ENCODE results near the gene PSMA5. TPM values are rescaled to one million over a fixed set of nuclear protein-coding genes. Genes with fewer than 3 reads are reported as not detected.
"Not testable (repeated sequence)": the region's sequence is repeated elsewhere in the genome, so short reads cannot be mapped to it uniquely, and the experiment has no call there.

The PSMA5 gene
- total and polyA plus RNA-seq, 2 donors (not counting 1 experiment from before 2014, with no cell fraction given), result 26.3 to 62.9 TPM

DNA sequence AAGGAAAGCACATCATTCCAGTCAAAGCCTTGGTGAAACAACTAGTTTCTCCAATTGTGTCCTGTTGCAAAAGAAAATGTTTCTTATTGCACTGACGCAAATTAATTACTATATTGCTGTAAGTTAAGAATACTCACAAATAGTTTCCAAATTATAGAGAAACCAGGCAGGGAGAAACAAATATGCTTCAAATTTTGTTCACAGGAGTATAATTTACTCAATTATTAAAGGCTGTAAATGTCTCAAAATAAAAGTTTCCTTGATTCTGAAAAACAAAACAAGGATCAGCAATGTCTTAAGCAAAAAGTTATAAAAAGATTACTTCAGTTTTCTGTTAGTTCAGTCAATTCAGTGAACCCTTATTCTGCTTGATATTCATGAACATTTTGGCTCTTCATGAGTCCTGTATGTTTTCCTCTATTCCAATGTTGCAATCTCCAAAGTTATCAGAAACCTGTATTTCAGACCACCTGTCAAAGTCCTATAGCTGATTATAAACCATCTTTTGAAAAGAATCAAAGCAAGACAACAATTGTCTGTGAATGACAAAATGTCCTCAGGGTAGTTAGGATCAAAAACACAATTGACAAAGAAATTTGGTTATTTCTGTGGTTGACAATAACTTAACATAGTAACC is 28.4 kb upstream of the PSMA5 start:
- Histone ChIP-seq H3K4me2 (replicated peaks; ENCODE audit: low read depth, low read length, poor library complexity, severe bottlenecking) (no peak overlapping the region), H3K4me1 (ENCODE audit: control insufficient read depth in 2 of 2, insufficient read depth in 2 of 2, low read length in 2 of 2) (no peaks in the 10 kb centered on the region), H3K27ac (ENCODE audit: low read length in 2 of 2) (no peak overlapping the region), H3K9me3 (ENCODE audit: control extremely low read depth in 1 of 3, control insufficient read depth in 2 of 3, insufficient read depth in 1 of 3, low read length in 2 of 3) (peaks cover 4 to 15% (median 14%) of the 10 kb centered on the region in 3 donors), H3K79me2 (ENCODE audit: control insufficient read depth, insufficient read depth, low read length) (no peaks in the 10 kb centered on the region), H3K4me3 (ENCODE audit: control extremely low read depth in 1 of 5, extremely low read depth in 1 of 5, insufficient read depth in 1 of 5, low read depth in 2 of 5, low read length in 4 of 5) (no peak overlapping the region), H3K36me3 (replicated peaks in 1 of 2; ENCODE audit: control extremely low read depth in 1 of 2, control insufficient read depth in 1 of 2, extremely low read depth in 1 of 2, insufficient read depth in 2 of 2, low read length in 1 of 2) (no peaks in the 10 kb centered on the region), H4K20me1 (ENCODE audit: control insufficient read depth, insufficient read depth, low read length, poor library complexity, severe bottlenecking) (no peaks in the 10 kb centered on the region), H3K27me3 (replicated peaks in 1 of 4; ENCODE audit: control extremely low read depth in 1 of 4, control insufficient read depth in 3 of 4, insufficient read depth in 4 of 4, low read length in 3 of 4) (peaks cover 0 to 12% (median 10%) of the 10 kb centered on the region in 4 experiments), H3K9ac (ENCODE audit: low read length) (no peak overlapping the region), H2AFZ (ENCODE audit: insufficient read depth, low read depth, low read length, poor library complexity, severe bottlenecking) (no peak overlapping the region)
- H3K4me3 Mint-ChIP-seq, result no peak overlapping the region
- ChIA-PET POLR2A (no interaction called here), CTCF (no interaction called here)
- intact Hi-C loops (cut with micrococcal nuclease), result no loop called here
- no CpG with 5 or more reads among the region's 1 CpG for WGBS (ENCODE audit: insufficient coverage)
- DNase-seq, result no peak
- ATAC-seq (ENCODE audit: low read depth), result no peak
- no peaks in the 10 kb centered on the region for H3K4me1 Mint-ChIP-seq
- H3K27me3 Mint-ChIP-seq, result peaks cover 36% of the 10 kb centered on the region
- TF ChIP-seq, protein P1, sequence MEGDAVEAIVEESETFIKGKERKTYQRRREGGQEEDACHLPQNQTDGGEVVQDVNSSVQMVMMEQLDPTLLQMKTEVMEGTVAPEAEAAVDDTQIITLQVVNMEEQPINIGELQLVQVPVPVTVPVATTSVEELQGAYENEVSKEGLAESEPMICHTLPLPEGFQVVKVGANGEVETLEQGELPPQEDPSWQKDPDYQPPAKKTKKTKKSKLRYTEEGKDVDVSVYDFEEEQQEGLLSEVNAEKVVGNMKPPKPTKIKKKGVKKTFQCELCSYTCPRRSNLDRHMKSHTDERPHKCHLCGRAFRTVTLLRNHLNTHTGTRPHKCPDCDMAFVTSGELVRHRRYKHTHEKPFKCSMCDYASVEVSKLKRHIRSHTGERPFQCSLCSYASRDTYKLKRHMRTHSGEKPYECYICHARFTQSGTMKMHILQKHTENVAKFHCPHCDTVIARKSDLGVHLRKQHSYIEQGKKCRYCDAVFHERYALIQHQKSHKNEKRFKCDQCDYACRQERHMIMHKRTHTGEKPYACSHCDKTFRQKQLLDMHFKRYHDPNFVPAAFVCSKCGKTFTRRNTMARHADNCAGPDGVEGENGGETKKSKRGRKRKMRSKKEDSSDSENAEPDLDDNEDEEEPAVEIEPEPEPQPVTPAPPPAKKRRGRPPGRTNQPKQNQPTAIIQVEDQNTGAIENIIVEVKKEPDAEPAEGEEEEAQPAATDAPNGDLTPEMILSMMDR (IDR thresholded peaks at IDR 0.05), result no peak
- no peak for TF ChIP-seq EZH2 (IDR thresholded peaks at IDR 0.05; ENCODE audit: borderline replicate concordance, insufficient read depth, low read depth, low read length, poor library complexity, severe bottlenecking)
- H3K27ac Mint-ChIP-seq, result no peak overlapping the region
- H3K9me3 Mint-ChIP-seq (ENCODE audit: insufficient read depth), result peaks cover 9% of the 10 kb centered on the region

DNA sequence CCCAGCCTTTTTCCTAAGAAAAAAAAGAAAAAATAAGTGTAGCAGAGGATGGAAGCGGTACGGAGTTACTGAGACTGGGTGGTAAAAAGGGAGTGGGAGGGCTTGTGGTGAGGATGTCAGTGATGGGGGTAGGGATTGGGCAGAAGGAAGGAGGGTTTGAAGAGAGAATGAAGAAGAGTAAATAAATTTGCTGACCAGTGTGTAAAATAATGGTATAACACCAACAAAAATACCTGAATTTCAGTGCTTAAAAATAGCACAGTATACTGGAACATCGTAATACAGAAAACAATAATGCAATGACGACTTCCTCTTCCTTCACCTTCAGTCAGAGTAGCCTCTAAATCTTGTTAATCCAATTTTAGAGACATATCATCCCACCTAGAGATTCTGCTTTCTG is 21.3 kb upstream of the PSMA5 start:
- Histone ChIP-seq H3K4me1 (ENCODE audit: control insufficient read depth in 2 of 2, insufficient read depth in 2 of 2, low read length in 2 of 2) (no peaks in the 10 kb centered on the region), H3K4me2 (replicated peaks; ENCODE audit: low read depth, low read length, poor library complexity, severe bottlenecking) (no peak overlapping the region), H3K4me3 (ENCODE audit: control extremely low read depth in 1 of 5, extremely low read depth in 1 of 5, insufficient read depth in 1 of 5, low read depth in 2 of 5, low read length in 4 of 5) (no peak overlapping the region), H2AFZ (ENCODE audit: insufficient read depth, low read depth, low read length, poor library complexity, severe bottlenecking) (no peak overlapping the region), H3K27ac (ENCODE audit: low read length in 2 of 2) (no peak overlapping the region), H3K9me3 (ENCODE audit: control extremely low read depth in 1 of 3, control insufficient read depth in 2 of 3, insufficient read depth in 1 of 3, low read length in 2 of 3) (peaks cover 0 to 6% (median 1%) of the 10 kb centered on the region in 3 donors), H3K36me3 (replicated peaks in 1 of 2; ENCODE audit: control extremely low read depth in 1 of 2, control insufficient read depth in 1 of 2, extremely low read depth in 1 of 2, insufficient read depth in 2 of 2, low read length in 1 of 2) (no peaks in the 10 kb centered on the region), H4K20me1 (ENCODE audit: control insufficient read depth, insufficient read depth, low read length, poor library complexity, severe bottlenecking) (no peaks in the 10 kb centered on the region), H3K79me2 (ENCODE audit: control insufficient read depth, insufficient read depth, low read length) (no peaks in the 10 kb centered on the region), H3K27me3 (replicated peaks in 1 of 4; ENCODE audit: control extremely low read depth in 1 of 4, control insufficient read depth in 3 of 4, insufficient read depth in 4 of 4, low read length in 3 of 4) (peaks cover 0 to 32% (median 29%) of the 10 kb centered on the region in 4 experiments), H3K9ac (ENCODE audit: low read length) (no peak overlapping the region)
- ATAC-seq (ENCODE audit: low read depth) (no peak), DNase-seq (no peak)
- Mint-ChIP-seq H3K4me1 (no peaks in the 10 kb centered on the region), H3K9me3 (ENCODE audit: insufficient read depth) (peaks cover 2% of the 10 kb centered on the region), H3K27ac (no peak overlapping the region), H3K4me3 (no peak overlapping the region), H3K27me3 (peaks cover 37% of the 10 kb centered on the region)
- 58% methylated on average over 3 of the region's 4 CpGs for WGBS (ENCODE audit: insufficient coverage)
- intact Hi-C loops (cut with micrococcal nuclease), result no loop called here
- TF ChIP-seq, protein P1 (IDR thresholded peaks at IDR 0.05), result no peak
- TF ChIP-seq EZH2 (IDR thresholded peaks at IDR 0.05; ENCODE audit: borderline replicate concordance, insufficient read depth, low read depth, low read length, poor library complexity, severe bottlenecking), result no peak
- CTCF ChIA-PET, result no interaction called here
- POLR2A ChIA-PET, result no interaction called here

DNA sequence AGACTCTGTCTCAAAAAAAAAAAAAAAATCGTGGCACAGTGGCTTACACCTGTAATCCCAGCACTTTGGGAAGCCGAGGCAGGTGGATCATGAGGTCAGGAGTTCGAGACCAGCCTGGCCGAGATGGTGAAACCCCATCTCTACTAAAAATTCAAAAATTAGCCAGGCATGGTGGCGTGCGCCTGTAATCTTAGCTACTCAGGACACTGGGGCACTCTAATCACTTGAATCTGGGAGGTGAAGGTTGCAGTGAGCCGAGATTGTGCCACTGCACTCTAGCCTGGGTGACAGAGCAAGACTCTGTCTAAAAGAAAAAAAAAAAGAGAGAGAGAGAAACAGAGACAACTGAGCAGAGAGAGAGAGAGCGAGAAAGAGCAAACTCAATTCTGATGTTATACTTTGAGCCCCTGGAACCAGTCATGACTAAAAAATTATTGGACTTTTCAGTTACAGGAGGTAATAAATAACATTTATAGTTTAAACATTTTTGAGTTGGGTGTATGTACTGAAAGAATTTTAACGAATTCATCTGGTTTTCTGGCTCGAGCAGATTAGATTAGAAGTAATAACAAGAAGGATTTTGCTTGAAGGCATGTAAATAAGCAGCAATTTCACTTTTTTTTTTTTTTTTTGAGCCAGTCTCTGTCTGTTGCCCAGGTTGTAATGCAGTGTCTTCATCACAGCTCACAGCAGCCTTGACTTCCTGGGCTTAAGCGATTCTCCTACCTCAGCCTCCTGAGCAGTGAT is 19.9 kb upstream of the PSMA5 start:
- H3K4me2 ChIP-seq (replicated peaks; ENCODE audit: low read depth, low read length, poor library complexity, severe bottlenecking); DNase-seq; POLR2A ChIA-PET; H4K20me1 ChIP-seq (ENCODE audit: control insufficient read depth, insufficient read depth, low read length, poor library complexity, severe bottlenecking); ATAC-seq (ENCODE audit: low read depth); H2AFZ ChIP-seq (ENCODE audit: insufficient read depth, low read depth, low read length, poor library complexity, severe bottlenecking); H3K9me3 Mint-ChIP-seq (ENCODE audit: insufficient read depth); H3K79me2 ChIP-seq (ENCODE audit: control insufficient read depth, insufficient read depth, low read length); H3K4me1 Mint-ChIP-seq; H3K4me3 Mint-ChIP-seq; H3K36me3 ChIP-seq (replicated peaks in 1 of 2; ENCODE audit: control extremely low read depth in 1 of 2, control insufficient read depth in 1 of 2, extremely low read depth in 1 of 2, insufficient read depth in 2 of 2, low read length in 1 of 2); intact Hi-C loops (cut with micrococcal nuclease); H3K9me3 ChIP-seq (ENCODE audit: control extremely low read depth in 1 of 3, control insufficient read depth in 2 of 3, insufficient read depth in 1 of 3, low read length in 2 of 3); H3K4me3 ChIP-seq (ENCODE audit: control extremely low read depth in 1 of 5, extremely low read depth in 1 of 5, insufficient read depth in 1 of 5, low read depth in 2 of 5, low read length in 4 of 5); H3K27ac Mint-ChIP-seq; H3K27ac ChIP-seq (ENCODE audit: low read length in 2 of 2); H3K9ac ChIP-seq (ENCODE audit: low read length); H3K4me1 ChIP-seq (ENCODE audit: control insufficient read depth in 2 of 2, insufficient read depth in 2 of 2, low read length in 2 of 2): not testable (repeated sequence)
- H3K27me3 ChIP-seq (replicated peaks in 1 of 4; ENCODE audit: control extremely low read depth in 1 of 4, control insufficient read depth in 3 of 4, insufficient read depth in 4 of 4, low read length in 3 of 4), result peaks cover 0 to 32% (median 29%) of the 10 kb centered on the region in 4 experiments
- CTCF ChIA-PET, result interaction anchor here (0.7 kb wide), 1 partner anchor 541 kb away, joined by 3 read pairs; no protein-coding TSS in a partner anchor
- WGBS (ENCODE audit: insufficient coverage), result 75% methylated on average over 7 of the region's 11 CpGs
- H3K27me3 Mint-ChIP-seq, result peaks cover 36% of the 10 kb centered on the region

Measured in B cell (primary cell).